Ovary (tissue), 3 donors: ENCODE measurements around the gene KRT35.

ENCODE experiments used
- POLR2A ChIP-seq: fragments of 450-650 bp; IDR thresholded peaks from one replicate; pipeline ENCODE4 v1.6.1; 2017; ENCODE audit warnings: antibody characterized with exemption, mild to moderate bottlenecking, moderate library complexity
- TF ChIP-seq, protein P1 (sequence below), 3 donors: fragments of 450-650 bp in 2 of 3; fragments of 200-600 bp in 1 of 3; IDR thresholded peaks; one replicate each; pipeline versions ENCODE4 v1.5.1 to v1.8.0; 2016 to 2022; ENCODE audit warnings: antibody characterized with exemption in 3 of 3, mild to moderate bottlenecking in 1 of 3
- donor health status: DM: no; HTN: no; CAD: no.

DNA sequence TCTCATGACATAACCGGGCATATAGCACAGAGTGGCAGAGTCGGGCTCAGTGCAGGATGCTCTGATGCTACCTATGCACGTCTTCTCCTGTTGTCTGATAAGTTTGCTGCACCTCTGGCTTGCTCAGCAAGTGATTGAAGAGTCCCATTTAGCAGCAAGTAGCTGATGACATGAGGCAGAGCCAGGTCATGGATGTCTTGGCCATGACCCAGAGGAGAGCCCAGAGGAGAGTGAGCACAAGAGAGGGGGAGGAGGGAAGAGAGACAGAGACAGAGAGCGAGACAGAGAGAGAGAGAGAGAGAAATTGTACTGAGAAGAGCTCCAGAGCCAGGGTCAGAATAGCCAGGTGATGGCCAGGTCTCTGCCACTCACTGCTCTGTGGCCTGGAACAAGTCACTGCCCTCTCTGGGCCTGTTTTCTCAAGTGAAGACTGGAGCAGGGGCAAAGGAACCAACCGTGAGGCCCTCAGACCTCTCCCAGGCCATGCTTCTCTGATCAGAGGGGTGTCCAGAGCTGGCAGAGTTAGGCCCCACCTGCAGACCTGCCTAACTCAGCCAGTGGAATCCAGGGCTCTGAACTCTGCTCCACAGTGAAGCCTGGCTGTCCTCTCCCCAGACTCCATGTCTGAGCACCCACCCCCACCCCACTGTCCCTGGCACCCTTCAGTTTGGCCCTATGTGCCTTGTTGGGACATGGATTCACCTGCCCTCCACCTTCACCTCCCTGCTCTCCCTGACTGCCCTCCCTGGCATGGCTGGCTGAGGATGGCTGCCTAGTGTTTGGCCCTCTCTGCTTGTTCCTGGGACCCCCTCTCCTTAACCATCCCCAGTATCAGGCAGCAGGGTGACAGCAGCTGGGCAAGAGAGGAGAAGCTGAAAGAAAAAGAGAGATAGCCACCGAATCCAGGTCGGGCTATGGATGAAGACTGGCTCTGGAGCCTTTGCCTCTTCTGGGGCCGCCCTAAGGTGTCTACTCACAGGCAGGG lies 4.3 kb upstream of the KRT35 start:
- TF ChIP-seq, protein P1, sequence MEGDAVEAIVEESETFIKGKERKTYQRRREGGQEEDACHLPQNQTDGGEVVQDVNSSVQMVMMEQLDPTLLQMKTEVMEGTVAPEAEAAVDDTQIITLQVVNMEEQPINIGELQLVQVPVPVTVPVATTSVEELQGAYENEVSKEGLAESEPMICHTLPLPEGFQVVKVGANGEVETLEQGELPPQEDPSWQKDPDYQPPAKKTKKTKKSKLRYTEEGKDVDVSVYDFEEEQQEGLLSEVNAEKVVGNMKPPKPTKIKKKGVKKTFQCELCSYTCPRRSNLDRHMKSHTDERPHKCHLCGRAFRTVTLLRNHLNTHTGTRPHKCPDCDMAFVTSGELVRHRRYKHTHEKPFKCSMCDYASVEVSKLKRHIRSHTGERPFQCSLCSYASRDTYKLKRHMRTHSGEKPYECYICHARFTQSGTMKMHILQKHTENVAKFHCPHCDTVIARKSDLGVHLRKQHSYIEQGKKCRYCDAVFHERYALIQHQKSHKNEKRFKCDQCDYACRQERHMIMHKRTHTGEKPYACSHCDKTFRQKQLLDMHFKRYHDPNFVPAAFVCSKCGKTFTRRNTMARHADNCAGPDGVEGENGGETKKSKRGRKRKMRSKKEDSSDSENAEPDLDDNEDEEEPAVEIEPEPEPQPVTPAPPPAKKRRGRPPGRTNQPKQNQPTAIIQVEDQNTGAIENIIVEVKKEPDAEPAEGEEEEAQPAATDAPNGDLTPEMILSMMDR (IDR thresholded peaks at IDR 0.05), result no peak
- no peak for TF ChIP-seq POLR2A
